CD4-positive, alpha-beta T cell treated with Interleukin-6 for 4 hours (primary cell): ENCODE measurements around the gene GPI.
"Not testable (repeated sequence)": the region's sequence is repeated elsewhere in the genome, so short reads cannot be mapped to it uniquely, and the experiment has no call there.

Experiments used
- DNase-seq: peaks from one replicate; pipeline ENCODE4 v3.0.0-alpha.2; 2020; ENCODE audit warnings: mixed read lengths

Gene GPI

DNA sequence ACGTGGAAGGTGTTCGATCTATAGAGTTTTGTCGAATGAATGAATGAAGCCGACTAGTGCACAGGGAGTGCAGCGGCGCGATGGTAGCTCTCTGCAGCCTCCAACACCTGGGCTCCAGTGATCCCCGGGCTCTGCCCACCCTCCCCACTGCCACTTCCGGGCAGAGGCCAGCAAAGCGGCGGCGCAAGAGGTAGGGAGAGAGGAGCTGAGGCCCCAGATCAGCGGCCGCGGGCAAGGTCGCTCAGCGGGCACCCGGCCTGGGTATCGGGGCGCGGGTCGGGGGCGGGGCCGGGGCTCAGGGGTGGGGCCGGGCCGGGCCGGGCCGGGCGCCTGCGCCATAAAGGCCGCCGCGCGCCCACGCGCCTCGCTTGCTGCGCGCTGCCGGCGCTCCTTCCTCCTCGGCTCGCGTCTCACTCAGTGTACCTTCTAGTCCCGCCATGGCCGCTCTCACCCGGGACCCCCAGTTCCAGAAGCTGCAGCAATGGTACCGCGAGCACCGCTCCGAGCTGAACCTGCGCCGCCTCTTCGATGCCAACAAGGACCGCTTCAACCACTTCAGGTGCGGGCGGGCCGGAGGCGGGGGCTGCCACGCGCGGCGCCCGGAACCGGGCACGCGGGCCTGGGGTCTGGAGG, at the start of gene GPI:
Gene GPI, plus strand, starts transcription at position 367 of the 633 bp plus-strand sequence. Its CDS starts 71 bp downstream, at position 438.
- DNase-seq, result peak; percentile 78

GRCh38 chr19:34316247-34316646, 48.7 kb upstream of the GPI start:
- no peak for DNase-seq

DNA sequence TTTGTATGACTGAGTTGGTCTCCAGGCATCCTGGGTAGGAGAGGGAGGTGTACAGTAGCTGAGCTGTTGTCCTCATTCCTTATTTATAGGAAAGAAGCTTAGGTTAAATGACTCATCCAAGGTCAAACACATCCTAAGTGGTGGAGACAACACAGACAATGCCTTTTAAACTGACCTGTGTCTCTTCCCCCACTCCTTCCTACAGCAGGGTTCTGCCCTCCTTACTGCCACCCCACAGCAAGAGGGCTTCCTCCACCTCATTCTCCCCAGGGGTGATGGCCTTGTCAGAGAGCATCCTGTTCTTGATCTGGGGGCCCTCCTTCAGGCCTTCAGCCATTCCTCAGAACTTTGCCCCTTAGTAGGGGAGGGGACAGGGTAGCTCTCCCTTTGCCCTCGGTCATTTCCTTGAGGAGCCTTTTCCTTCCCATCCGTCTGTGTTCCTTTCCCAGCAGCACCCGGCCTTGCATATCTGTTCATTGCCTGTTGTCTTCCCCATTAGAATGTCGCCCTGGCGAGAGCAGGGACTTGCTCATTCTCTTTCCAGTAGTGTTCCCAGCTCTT, 48.2 kb upstream of the GPI start:
- peak; percentile 21 for DNase-seq

DNA sequence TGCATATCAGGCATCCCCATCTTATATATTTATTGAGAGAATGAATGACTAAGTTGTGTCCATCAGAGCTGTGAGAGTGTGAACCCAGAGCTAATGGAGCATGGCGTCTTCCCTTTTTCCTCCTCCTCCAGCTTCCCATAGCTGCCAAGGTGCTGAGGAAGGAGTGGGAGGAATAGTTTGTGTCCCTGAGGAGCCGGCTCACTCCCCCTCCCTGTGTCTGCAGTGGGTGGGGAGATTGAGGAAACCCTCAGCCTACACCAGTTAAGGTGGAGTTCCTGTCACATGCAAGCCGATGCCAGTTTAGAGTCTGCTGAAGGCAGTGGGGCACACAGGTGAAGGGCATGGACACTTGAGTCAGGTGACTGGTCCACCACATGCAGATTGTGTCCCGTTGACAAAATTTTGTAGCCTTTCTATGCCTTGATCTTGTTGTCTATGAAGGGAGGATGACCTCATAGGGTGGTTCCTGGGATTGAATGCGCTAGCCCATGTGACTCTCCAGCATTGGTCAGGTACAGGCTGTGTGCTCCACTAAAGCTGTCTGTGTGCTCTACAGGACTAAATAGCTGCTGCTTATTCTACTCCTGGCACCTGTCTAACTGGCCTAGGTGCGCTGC, 47.6 kb upstream of the GPI start:
- peak; percentile 40 for DNase-seq

DNA sequence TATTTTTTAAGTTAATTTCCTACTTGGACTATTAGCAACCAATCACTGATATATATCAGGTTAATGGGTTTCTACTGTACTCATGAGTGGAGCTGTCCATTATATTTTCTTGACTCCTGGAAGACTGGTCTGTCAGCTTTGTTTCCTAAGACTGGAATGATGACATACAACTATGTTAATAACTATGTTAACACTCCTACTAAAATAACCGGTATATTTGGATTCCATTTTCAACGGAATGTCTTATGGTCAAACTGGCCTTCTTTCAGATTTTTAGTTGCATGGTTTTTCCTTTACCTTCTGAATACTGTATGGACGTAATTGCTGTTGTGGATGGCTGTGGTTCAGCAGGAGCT, 45.8 kb upstream of the GPI start:
- DNase-seq, result no peak

- no peak for DNase-seq
These were observed 45.2 kb upstream of the GPI start for GRCh38 chr19:34319785-34320184.

GRCh38 chr19:34320277-34320676, 44.7 kb upstream of the GPI start:
- DNase-seq, result no peak

DNA sequence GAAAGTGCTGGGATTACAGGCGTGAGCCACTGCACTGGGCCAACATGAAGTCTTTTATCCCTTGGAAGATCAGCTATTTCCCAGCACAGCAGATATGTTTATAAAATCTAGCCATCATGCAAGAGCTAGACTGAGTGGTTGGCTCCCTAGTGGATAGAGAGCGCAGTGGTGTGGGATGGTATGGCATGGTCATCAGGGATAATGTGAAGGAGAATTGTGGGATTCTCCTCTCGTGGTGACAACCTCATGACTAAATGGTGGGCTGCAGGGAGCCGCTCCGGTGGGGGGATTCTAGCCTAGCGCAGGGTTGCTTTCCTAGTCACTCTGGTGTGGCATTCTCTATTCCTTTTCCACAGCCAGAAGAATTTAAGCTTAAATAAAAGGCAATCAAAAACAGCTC, 43.3 kb upstream of the GPI start:
- DNase-seq, result no peak

DNA sequence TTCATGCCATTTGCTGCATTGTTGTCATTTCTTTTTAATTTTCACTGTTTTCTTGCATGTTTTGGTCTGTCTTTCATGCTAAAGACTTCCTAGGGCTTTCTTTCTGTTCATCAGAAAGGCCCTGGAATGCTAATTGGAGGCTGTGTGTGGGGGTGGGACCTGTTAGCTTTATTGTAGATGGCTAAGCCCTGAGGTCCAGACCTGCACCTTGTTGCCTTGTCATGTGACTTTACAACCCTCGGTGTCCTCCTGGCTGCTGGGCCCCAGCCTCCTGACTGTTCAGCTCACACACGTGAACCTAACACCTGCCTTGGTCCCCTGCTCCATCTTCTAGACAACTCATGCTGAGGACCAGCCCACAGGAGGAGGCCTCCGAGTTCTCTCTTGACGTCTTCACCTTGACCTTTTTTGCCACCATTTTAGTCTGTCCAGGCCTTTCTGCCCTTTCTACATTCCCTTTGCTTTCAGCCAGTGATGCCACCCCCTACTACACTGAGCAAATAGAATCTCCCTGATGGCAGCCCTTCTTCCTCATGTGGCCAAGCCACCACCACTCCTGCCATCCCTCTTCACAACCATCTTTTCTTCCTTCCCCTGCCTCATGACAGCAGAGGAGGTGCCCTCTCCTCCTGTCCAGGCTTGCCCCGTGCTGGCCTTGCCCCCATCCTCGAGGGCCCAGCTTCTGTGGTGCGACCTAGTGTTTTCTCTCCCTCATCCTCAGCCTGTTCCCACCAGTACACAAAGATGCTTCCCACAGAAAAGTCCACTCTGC, 41.4 kb upstream of the GPI start:
- DNase-seq, result no peak

DNA sequence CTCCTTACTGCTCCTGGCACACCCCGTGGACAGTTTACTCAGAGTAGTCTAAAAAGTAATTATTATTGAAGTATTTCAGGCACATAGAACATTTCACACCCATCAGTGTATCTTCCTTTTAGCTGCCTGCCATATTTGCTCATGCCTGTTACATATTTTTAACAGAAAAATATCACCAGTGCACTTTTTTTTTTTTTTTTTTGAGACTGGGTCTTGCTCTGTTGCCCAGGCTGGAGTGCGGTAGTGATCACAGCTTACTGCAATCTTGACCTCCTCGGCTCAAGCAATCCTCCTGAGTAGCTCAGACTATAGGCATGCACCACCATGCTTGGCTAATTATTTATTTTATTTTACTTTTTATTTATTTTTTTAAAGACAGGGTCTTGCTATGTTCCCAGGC, 40.7 kb upstream of the GPI start:
- no peak for DNase-seq

GRCh38 chr19:34325181-34325580, 39.8 kb upstream of the GPI start:
- DNase-seq, result no peak

- DNase-seq, result no peak
These were observed 38.8 kb upstream of the GPI start for GRCh38 chr19:34325981-34326787.

GRCh38 chr19:34327851-34328250, 37.1 kb upstream of the GPI start:
- DNase-seq, result no peak

DNA sequence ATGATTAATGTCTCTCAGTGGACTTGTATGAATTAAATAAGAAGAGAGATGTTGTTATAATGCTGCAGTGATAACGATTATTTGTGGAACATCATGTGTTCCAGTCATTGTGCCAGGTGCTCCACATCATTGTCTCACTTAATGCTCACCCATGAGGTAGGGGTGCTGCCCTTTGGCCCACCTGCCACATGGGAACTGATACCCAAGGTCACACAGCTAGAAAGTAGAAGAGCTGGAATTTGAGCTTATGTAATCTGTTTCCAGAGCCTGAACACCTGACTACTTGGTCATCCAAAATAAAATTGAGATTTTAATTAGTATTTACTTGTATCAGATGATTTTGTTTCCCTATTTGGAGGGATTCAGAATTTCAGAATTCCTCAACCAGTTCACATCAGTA, 36.0 kb upstream of the GPI start:
- no peak for DNase-seq

DNA sequence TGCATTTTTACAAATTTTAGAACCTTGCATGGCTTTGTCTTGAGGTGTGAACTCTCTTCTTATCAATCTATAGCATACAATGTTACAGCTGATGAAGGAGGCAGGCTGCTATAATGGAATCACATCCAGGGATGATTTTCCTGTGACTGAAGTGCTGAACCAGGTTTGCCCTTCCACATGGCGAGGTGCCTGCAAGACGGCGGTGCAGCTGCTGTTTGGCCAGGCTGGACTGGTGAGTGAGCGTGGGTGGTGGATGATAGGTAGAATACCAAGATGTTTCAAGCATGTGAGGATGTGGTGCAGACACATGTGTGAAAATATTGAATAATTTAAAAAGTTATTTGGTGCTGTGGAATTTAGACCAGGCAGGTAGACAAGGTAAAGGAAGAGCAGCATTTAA, 34.9 kb upstream of the GPI start:
- DNase-seq, result no peak

DNA sequence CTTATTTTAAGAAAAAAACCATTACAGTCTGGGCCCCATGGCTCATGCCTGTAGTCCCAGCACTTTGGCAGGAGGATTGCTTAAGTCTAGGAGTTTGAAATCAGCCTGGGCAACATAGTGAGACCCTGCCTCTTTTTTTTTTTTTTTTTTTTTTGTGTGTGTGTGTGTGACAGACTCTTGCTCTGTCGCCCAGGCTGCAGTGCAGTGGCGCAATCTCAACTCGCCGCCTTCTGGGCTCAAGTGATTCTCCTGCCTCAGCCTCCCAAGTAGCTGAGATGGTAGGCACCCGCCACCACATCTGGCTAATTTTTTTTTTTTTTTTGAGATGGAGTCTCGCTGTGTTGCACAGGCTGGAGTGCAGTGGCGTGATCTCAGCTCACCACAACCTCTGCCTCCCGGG, 34.4 kb upstream of the GPI start:
- DNase-seq, result not testable (repeated sequence)

DNA sequence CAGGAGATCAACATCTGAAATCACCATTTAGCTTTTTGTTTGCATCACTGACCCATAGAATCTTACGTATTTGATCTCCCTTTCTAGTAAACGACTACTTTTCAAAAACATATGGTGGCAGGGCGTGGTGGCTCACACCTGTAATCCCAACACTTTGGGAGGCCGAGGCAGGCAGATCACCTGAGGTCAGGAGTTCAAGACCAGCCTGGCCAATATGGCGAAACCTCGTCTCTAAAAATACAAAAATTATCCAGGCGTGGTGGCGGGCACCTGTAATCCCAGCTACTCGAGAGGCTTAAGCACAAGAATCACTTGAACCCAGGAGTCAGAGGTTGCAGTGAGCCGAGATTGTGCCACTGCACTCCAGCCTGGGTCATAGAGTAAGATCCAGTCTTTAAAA, 33.4 kb upstream of the GPI start:
- DNase-seq, result not testable (repeated sequence)

- no peak for DNase-seq
These were observed 32.8 kb upstream of the GPI start for GRCh38 chr19:34332027-34332760.

- DNase-seq, result no peak
These were observed 29.1 kb upstream of the GPI start for GRCh38 chr19:34335914-34336313.

DNA sequence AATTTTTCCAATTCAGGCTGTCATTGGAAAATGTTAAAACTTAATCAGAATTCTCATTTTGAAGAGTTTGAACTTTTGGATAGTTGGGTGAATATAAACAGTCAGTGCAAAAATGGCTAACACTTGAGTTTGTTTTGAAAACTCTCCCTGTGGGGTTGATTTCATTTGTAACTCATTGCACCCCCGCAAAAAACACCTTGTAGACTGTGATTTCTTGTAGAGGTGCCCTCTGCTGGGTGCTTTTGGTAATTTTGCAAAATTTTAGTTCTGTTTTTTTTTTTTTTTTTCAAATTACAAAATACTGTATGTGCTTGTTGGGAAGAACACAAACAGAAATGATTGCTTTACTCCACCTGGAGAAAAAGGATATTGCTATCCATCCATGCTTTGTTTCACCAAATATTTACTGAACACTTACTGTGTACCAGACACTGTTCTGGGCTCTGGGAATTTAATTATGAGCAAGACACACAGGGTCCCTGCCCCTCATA, 28.2 kb upstream of the GPI start:
- peak; percentile 67 for DNase-seq

GRCh38 chr19:34337739-34338138, 27.3 kb upstream of the GPI start:
- no peak for DNase-seq
